ENCODE data around the gene CEACAM19. TPM values are rescaled to one million over a fixed set of nuclear protein-coding genes. Genes with fewer than 3 reads are reported as not detected.
A peak's percentile ranks its signal among the peaks of the same experiment; 100 is the strongest.

The CEACAM19 gene
- total RNA-seq, 1 experiment from 2014 or later, result 8.0 TPM

DNA sequence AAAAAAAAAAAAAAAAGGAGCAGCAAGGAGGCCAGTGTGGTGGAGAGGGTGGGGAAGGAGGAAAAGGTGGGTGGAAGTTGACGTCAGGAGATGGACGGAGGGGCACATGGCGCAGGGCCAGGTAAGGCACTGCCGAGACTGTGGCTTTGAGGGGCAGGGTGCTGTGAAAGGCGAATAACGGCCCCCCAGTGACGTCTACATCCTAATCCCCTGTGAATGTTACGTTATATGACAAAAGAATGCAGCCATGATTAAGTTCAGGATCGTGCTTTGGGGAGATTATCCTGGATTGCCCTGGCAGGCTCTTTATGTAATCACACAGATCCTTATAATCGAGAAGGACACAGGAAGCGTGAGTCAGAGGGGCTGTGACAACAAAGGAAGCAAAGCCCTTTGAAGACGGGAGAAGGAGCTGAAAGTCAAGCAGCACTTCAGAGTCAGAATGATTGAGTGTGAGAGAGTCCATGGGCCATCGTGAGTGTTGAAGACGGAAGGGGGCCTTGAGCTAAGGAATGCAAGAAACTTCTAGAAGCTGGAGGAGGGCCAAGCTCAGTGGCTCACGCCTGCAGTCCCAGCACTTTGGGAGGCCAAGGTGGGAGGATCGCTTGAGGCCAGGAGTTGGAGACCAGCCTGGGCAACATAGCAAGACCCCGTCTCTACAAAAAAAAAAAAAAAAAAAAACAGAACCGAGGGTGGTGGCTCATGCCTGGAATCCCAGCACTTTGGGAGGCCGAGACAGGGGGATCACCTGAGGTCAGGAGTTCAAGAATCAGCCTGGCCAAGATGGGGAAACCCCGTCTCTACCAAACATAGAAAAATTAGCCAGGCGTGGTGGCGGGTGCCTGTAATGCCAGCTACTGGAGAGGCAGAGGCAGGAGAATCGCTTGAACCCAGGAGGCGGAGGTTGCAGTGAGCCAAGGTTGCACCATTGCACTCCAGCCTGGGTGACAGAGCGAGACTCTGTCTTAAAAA lies 13.9 kb downstream of the CEACAM19 start:
- intact Hi-C loops (cut with micrococcal nuclease; ENCODE audit: unreplicated experiment), result no loop called here
- no peak overlapping the region for H2AFZ ChIP-seq
- H3F3A ChIP-seq (ENCODE audit: insufficient read depth, low read depth), result peaks cover 61% of the 10 kb centered on the region
- no TSS peak for BruUV-seq (replicated peaks)
- peak overlapping the region; percentile 10; the same call in 1 of the 2 replicates for H3K4me3 ChIP-seq
- H3K27ac ChIP-seq, result peak overlapping the region; percentile 87
- TF ChIP-seq EZH2 (IDR thresholded peaks at IDR 0.05; ENCODE audit: low read depth) (no peak), CTCF (conservative IDR thresholded peaks at IDR 0.05) (no peak)
- H3K4me2 ChIP-seq, result peak overlapping the region; percentile 61
- H4K20me1 ChIP-seq (ENCODE audit: insufficient read depth), result no peaks in the 10 kb centered on the region
- POLR2A ChIA-PET (ENCODE audit: unreplicated experiment), result interaction anchor here (0.7 kb wide), 1 partner anchor 85 kb away, joined by 25 read pairs; no protein-coding TSS in a partner anchor
- CTCF ChIA-PET, result interaction anchor here (0.6 kb wide), 1 partner anchor 86 kb away, joined by 4 read pairs; no protein-coding TSS in a partner anchor
- H3K9me2 ChIP-seq (ENCODE audit: insufficient read depth), result no peaks in the 10 kb centered on the region
- no peaks in the 10 kb centered on the region for H3K36me3 ChIP-seq (ENCODE audit: low read depth)
- no peaks in the 10 kb centered on the region for H3K9me3 ChIP-seq (ENCODE audit: insufficient read depth, low read depth)
- no peaks in the 10 kb centered on the region for H3K79me2 ChIP-seq (ENCODE audit: low read depth)
- H3K4me1 ChIP-seq (replicated peaks; ENCODE audit: insufficient read depth), result peaks cover 49% of the 10 kb centered on the region
- no peaks in the 10 kb centered on the region for H3K27me3 ChIP-seq (ENCODE audit: insufficient read depth, low read depth)
- peak; percentile 58 to 96 for DNase-seq

DNA sequence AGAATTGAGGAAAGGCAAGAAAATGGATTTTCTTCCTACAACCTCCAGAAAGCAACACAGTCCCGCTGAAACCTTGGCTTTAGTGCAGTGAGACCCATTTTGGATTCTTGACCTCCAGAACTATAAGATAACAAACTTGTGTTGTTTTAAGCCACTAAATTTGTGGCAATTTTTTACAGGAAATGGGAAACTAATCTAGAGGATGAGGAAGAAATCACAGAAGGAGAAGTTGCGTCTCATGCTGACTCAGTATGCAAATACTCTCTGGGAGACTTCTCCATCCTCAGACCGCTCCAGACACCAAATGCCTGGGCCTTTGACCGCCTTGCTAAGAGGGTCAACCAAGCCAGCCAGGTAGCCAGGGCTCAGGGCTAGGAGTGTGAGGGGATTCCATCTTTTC lies 14.6 kb downstream of the CEACAM19 start:
- CTCF ChIA-PET, result no interaction called here
- no TSS peak for BruUV-seq (replicated peaks)

DNA sequence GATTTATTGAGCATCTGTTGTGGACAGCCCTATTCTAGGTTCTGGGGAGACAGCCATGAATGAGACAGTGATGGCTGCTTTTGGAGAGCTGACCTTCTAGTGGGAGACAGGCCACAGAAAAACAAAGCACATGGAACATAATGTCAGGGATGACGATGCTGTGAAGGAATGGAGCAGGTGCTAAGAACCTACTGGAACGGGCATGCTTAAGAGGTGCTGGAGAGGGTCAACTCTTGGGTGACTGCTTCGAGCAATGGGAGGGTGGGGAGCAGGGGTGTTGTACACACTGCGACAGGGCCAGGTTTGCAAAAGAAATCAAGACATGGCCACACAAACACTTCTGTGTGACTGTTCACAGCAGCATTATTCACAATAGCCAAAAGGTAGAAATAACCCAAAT lies 15.6 kb downstream of the CEACAM19 start:
- no peak overlapping the region for H2AFZ ChIP-seq
- peaks cover 61% of the 10 kb centered on the region for H3K4me1 ChIP-seq (replicated peaks; ENCODE audit: insufficient read depth)
- no peaks in the 10 kb centered on the region for H3K79me2 ChIP-seq (ENCODE audit: low read depth)
- TF ChIP-seq CTCF (conservative IDR thresholded peaks at IDR 0.05), result no peak
- no peak for TF ChIP-seq EZH2 (IDR thresholded peaks at IDR 0.05; ENCODE audit: low read depth)
- H3K27me3 ChIP-seq (ENCODE audit: insufficient read depth, low read depth), result no peaks in the 10 kb centered on the region
- no peaks in the 10 kb centered on the region for H3K9me3 ChIP-seq (ENCODE audit: insufficient read depth, low read depth)
- no peak overlapping the region for H3K4me3 ChIP-seq
- H3K36me3 ChIP-seq (ENCODE audit: low read depth), result no peaks in the 10 kb centered on the region
- H3K27ac ChIP-seq, result peak overlapping the region; percentile 87
- H3K9me2 ChIP-seq (ENCODE audit: insufficient read depth), result no peaks in the 10 kb centered on the region
- intact Hi-C loops (cut with micrococcal nuclease; ENCODE audit: unreplicated experiment), result no loop called here
- H3K4me2 ChIP-seq, result peak overlapping the region; percentile 61
- BruUV-seq (replicated peaks), result no TSS peak
- CTCF ChIA-PET, result no interaction called here
- POLR2A ChIA-PET (ENCODE audit: unreplicated experiment), result no interaction called here
- H3F3A ChIP-seq (ENCODE audit: insufficient read depth, low read depth), result peaks cover 70% of the 10 kb centered on the region
- DNase-seq, result no peak
- no peaks in the 10 kb centered on the region for H4K20me1 ChIP-seq (ENCODE audit: insufficient read depth)

More for the DNA sequence above, 14.6 kb downstream of the CEACAM19 start:
- DNase-seq, result peak in 1 of 2 experiments; percentile 67
- Histone ChIP-seq H3K9me3 (ENCODE audit: insufficient read depth, low read depth) (no peaks in the 10 kb centered on the region), H3K9me2 (ENCODE audit: insufficient read depth) (no peaks in the 10 kb centered on the region), H2AFZ (no peak overlapping the region), H4K20me1 (ENCODE audit: insufficient read depth) (no peaks in the 10 kb centered on the region), H3K4me1 (replicated peaks; ENCODE audit: insufficient read depth) (peaks cover 56% of the 10 kb centered on the region), H3K27ac (peak overlapping the region; percentile 87), H3K27me3 (ENCODE audit: insufficient read depth, low read depth) (no peaks in the 10 kb centered on the region), H3K79me2 (ENCODE audit: low read depth) (no peaks in the 10 kb centered on the region), H3K4me2 (peak overlapping the region; percentile 61), H3K36me3 (ENCODE audit: low read depth) (no peaks in the 10 kb centered on the region), H3K4me3 (no peak overlapping the region), H3F3A (ENCODE audit: insufficient read depth, low read depth) (peaks cover 66% of the 10 kb centered on the region)
- TF ChIP-seq CTCF (conservative IDR thresholded peaks at IDR 0.05) (no peak), EZH2 (IDR thresholded peaks at IDR 0.05; ENCODE audit: low read depth) (no peak)
- POLR2A ChIA-PET (ENCODE audit: unreplicated experiment), result no interaction called here
- intact Hi-C loops (cut with micrococcal nuclease; ENCODE audit: unreplicated experiment), result no loop called here
